HepG2 (cell line): ENCODE data around the gene SEMA4A. TPM values are rescaled to one million over a fixed set of nuclear protein-coding genes. Genes with fewer than 3 reads are reported as not detected.
A peak's percentile ranks its signal among the peaks of the same experiment; 100 is the strongest.

ENCODE experiments used
- CEBPB ChIP-seq: IDR thresholded peaks from 2 replicates; pipeline ENCODE4 v1.6.1; 2011; ENCODE audit warnings: low read depth, low read length, improper control_type of control experiment, borderline replicate concordance
- GABPB1 ChIP-seq: IDR thresholded peaks from 2 replicates; pipeline ENCODE4 v1.6.1; 2016; ENCODE audit warnings: mild to moderate bottlenecking, missing genetic modification reagents, moderate library complexity, missing compliant biosample characterization
- IKZF1 ChIP-seq: fragments of 450-650 bp; IDR thresholded peaks from 2 replicates; pipeline ENCODE4 v1.7.1; 2016
- RBM39 ChIP-seq: fragments of 200-400 bp; formaldehyde crosslinking; IDR thresholded peaks from one replicate; pipeline ENCODE4 v1.6.1; 2018; ENCODE audit warnings: antibody characterized with exemption, mild to moderate bottlenecking, low read depth, low read length; ENCODE audit not compliant: poor library complexity, severe bottlenecking
- SAP130 ChIP-seq: IDR thresholded peaks from 2 replicates; pipeline ENCODE4 v1.6.1; 2016; ENCODE audit warnings: low read depth
- ZNF674 ChIP-seq: sonication (generic); formaldehyde crosslinking; IDR thresholded peaks from 2 replicates; pipeline ENCODE4 v1.5.0; 2020; ENCODE audit warnings: low read depth, mild to moderate bottlenecking, missing genetic modification reagents
- ZNF709 ChIP-seq: sonication (generic); formaldehyde crosslinking; IDR thresholded peaks from 2 replicates; pipeline ENCODE4 v1.5.0; 2020; ENCODE audit warnings: mild to moderate bottlenecking, missing genetic modification reagents
- ZNF792 ChIP-seq: IDR thresholded peaks from 2 replicates; pipeline ENCODE4 v1.6.1; 2016
- polyA plus RNA-seq, 8 experiments: library from polyadenylated mRNA; depleted of rRNA in 3 of 8; stranded (reverse) in 7 of 8; unstranded in 1 of 8; fragments of >200 nt; fragmentation: Illumina TruSeq in 4 of 8; extraction: Trizol in 4 of 8; gene quantifications; 2 replicates each; pipeline versions ENCODE4 v1.2.1 to v1.2.3, GENCODE V29; 2011 to 2016; ENCODE audit warnings: low read depth in 4 of 8, missing spikeins in 1 of 8, mixed read lengths in 1 of 8; ENCODE audit not compliant: insufficient read depth in 1 of 8
- total RNA-seq, 5 experiments: library from RNA; depleted of rRNA; stranded (reverse); fragments of >200 nt; fragmentation: Illumina TruSeq; extraction: Trizol; gene quantifications; 2 replicates each; pipeline ENCODE4 v1.2.3, GENCODE V29; 2016; ENCODE audit warnings: low read depth in 1 of 5
- TF ChIP-seq, protein P1 (sequence below): sonication (generic); formaldehyde crosslinking; IDR thresholded peaks from 2 replicates; pipeline ENCODE4 v1.4.0; 2020; ENCODE audit warnings: missing genetic modification reagents, borderline replicate concordance
- TF ChIP-seq, protein P2 (sequence below): sonication (generic); formaldehyde crosslinking; IDR thresholded peaks from 2 replicates; pipeline ENCODE4 v1.5.0; 2020; ENCODE audit warnings: mild to moderate bottlenecking, missing genetic modification reagents, borderline replicate concordance
- TF ChIP-seq, protein P3 (sequence below): sonication (generic); formaldehyde crosslinking; IDR thresholded peaks from 2 replicates; pipeline ENCODE4 v1.4.0; 2020; ENCODE audit warnings: missing genetic modification reagents, borderline replicate concordance
- TF ChIP-seq, protein P4 (sequence below): sonication (generic); formaldehyde crosslinking; IDR thresholded peaks from 2 replicates; pipeline ENCODE4 v1.8.0; 2022; ENCODE audit warnings: missing genetic modification reagents, low read depth, mild to moderate bottlenecking, borderline replicate concordance
- TF ChIP-seq, protein P5 (sequence below): sonication (generic); formaldehyde crosslinking; conservative IDR thresholded peaks from 2 replicates; pipeline ENCODE4 v1.8.1; 2023; ENCODE audit warnings: missing genetic modification reagents
- TF ChIP-seq, protein P6 (sequence below): sonication (generic); formaldehyde crosslinking; IDR thresholded peaks from 2 replicates; pipeline ENCODE4 v1.5.1; 2020; ENCODE audit warnings: missing genetic modification reagents, mild to moderate bottlenecking, borderline replicate concordance

SEMA4A gene
- total and polyA plus RNA-seq, 2 of the 13 experiments (the other 11 are each of a cell fraction or from before 2014, with no cell fraction given), result 0.09 to 0.20 TPM

DNA sequence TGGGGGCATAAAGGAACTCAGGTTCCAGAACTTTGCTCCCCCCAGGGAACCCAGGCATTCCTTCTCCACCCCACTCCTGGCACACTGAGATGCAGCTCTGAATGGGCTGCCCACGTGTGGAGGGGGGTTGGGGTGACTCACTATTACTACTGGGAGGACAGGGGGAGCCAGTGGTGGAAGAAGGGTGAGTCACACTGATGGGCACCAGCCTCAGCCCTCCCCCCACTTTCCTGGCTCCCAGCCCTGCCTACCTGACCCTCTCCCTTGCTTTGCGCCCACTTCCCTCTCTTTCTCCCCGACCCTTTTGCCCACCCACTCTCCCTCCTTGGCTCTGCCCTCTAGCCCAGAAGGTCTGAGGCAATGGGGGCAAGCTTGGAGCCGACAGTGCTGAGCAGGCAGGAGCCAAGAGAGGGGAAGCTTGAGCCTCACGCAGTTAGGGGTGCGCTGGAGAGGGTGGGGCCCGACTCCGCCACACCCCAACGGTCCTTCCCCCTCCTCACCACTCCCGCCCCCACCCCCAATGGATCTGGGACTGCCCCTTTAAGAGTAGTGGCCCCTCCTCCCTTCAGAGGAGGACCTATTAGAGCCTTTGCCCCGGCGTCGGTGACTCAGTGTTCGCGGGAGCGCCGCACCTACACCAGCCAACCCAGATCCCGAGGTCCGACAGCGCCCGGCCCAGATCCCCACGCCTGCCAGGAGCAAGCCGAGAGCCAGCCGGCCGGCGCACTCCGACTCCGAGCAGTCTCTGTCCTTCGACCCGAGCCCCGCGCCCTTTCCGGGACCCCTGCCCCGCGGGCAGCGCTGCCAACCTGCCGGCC is 39.1 kb upstream of the SEMA4A start, which contains the start of gene LMNA (continued):
- TF ChIP-seq SAP130 (CRISPR knock-in tag) (peak; percentile 81), ZNF709 (CRISPR knock-in tag) (no peak), ZNF674 (CRISPR knock-in tag) (no peak), IKZF1 (no peak), CEBPB (no peak), GABPB1 (peak; percentile 64; the same call in 1 of the 2 replicates), ZNF792 (peak; percentile 54), RBM39 (no peak)
- TF ChIP-seq, protein P1, sequence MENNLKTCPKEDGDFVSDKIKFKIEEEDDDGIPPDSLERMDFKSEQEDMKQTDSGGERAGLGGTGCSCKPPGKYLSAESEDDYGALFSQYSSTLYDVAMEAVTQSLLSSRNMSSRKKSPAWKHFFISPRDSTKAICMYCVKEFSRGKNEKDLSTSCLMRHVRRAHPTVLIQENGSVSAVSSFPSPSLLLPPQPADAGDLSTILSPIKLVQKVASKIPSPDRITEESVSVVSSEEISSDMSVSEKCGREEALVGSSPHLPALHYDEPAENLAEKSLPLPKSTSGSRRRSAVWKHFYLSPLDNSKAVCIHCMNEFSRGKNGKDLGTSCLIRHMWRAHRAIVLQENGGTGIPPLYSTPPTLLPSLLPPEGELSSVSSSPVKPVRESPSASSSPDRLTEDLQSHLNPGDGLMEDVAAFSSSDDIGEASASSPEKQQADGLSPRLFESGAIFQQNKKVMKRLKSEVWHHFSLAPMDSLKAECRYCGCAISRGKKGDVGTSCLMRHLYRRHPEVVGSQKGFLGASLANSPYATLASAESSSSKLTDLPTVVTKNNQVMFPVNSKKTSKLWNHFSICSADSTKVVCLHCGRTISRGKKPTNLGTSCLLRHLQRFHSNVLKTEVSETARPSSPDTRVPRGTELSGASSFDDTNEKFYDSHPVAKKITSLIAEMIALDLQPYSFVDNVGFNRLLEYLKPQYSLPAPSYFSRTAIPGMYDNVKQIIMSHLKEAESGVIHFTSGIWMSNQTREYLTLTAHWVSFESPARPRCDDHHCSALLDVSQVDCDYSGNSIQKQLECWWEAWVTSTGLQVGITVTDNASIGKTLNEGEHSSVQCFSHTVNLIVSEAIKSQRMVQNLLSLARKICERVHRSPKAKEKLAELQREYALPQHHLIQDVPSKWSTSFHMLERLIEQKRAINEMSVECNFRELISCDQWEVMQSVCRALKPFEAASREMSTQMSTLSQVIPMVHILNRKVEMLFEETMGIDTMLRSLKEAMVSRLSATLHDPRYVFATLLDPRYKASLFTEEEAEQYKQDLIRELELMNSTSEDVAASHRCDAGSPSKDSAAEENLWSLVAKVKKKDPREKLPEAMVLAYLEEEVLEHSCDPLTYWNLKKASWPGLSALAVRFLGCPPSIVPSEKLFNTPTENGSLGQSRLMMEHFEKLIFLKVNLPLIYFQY, result peak; percentile 25; the same call in 1 of the 2 replicates
- TF ChIP-seq, protein P2, sequence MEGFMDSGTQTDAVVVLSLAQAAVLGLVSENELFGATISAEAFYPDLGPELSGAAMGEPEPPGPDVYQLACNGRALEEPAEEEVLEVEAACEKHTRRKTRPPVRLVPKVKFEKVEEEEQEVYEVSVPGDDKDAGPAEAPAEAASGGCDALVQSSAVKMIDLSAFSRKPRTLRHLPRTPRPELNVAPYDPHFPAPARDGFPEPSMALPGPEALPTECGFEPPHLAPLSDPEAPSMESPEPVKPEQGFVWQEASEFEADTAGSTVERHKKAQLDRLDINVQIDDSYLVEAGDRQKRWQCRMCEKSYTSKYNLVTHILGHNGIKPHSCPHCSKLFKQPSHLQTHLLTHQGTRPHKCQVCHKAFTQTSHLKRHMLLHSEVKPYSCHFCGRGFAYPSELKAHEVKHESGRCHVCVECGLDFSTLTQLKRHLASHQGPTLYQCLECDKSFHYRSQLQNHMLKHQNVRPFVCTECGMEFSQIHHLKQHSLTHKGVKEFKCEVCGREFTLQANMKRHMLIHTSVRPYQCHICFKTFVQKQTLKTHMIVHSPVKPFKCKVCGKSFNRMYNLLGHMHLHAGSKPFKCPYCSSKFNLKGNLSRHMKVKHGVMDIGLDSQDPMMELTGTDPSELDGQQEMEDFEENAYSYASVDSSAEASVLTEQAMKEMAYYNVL (CRISPR knock-in tag), result peak; percentile 82; the same call in 1 of the 2 replicates
- TF ChIP-seq, protein P3, sequence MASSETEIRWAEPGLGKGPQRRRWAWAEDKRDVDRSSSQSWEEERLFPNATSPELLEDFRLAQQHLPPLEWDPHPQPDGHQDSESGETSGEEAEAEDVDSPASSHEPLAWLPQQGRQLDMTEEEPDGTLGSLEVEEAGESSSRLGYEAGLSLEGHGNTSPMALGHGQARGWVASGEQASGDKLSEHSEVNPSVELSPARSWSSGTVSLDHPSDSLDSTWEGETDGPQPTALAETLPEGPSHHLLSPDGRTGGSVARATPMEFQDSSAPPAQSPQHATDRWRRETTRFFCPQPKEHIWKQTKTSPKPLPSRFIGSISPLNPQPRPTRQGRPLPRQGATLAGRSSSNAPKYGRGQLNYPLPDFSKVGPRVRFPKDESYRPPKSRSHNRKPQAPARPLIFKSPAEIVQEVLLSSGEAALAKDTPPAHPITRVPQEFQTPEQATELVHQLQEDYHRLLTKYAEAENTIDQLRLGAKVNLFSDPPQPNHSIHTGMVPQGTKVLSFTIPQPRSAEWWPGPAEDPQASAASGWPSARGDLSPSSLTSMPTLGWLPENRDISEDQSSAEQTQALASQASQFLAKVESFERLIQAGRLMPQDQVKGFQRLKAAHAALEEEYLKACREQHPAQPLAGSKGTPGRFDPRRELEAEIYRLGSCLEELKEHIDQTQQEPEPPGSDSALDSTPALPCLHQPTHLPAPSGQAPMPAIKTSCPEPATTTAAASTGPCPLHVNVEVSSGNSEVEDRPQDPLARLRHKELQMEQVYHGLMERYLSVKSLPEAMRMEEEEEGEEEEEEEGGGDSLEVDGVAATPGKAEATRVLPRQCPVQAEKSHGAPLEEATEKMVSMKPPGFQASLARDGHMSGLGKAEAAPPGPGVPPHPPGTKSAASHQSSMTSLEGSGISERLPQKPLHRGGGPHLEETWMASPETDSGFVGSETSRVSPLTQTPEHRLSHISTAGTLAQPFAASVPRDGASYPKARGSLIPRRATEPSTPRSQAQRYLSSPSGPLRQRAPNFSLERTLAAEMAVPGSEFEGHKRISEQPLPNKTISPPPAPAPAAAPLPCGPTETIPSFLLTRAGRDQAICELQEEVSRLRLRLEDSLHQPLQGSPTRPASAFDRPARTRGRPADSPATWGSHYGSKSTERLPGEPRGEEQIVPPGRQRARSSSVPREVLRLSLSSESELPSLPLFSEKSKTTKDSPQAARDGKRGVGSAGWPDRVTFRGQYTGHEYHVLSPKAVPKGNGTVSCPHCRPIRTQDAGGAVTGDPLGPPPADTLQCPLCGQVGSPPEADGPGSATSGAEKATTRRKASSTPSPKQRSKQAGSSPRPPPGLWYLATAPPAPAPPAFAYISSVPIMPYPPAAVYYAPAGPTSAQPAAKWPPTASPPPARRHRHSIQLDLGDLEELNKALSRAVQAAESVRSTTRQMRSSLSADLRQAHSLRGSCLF, result no peak
- TF ChIP-seq, protein P4, sequence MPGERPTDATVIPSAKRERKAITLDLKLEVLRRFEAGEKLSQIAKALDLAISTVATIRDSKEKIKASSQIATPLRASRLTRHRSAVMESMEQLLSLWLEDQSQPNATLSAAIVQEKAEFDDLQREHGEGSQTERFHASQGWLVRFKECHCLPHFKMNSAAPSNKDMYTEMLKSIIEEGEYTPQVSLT (CRISPR knock-in tag), result no peak
- TF ChIP-seq, protein P5, sequence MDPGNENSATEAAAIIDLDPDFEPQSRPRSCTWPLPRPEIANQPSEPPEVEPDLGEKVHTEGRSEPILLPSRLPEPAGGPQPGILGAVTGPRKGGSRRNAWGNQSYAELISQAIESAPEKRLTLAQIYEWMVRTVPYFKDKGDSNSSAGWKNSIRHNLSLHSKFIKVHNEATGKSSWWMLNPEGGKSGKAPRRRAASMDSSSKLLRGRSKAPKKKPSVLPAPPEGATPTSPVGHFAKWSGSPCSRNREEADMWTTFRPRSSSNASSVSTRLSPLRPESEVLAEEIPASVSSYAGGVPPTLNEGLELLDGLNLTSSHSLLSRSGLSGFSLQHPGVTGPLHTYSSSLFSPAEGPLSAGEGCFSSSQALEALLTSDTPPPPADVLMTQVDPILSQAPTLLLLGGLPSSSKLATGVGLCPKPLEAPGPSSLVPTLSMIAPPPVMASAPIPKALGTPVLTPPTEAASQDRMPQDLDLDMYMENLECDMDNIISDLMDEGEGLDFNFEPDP, result no peak
- TF ChIP-seq, protein P6, sequence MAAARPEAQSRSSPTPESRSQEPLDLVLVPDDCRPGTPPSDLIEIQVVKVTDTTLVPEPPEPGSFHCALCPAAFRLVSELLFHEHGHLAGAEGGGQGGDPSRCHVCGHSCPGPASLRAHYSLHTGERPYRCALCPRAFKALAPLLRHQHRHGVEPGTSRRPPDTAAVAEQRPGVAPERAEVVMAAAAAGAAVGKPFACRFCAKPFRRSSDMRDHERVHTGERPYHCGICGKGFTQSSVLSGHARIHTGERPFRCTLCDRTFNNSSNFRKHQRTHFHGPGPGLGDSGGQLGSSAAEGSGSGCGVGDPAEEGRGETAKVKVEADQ (CRISPR knock-in tag), result peak; percentile 34; the same call in 1 of the 2 replicates
